Cardiac muscle cell (in vitro differentiated cells and primary cell): Measurements from ENCODE around the gene LRP3. TPM values are rescaled to one million over a fixed set of nuclear protein-coding genes. Genes with fewer than 3 reads are reported as not detected.
"Not testable (repeated sequence)": the region's sequence is repeated elsewhere in the genome, so short reads cannot be mapped to it uniquely, and the experiment has no call there.

ENCODE experiments used
- DNase-seq, 2 donors: peaks; one replicate each; pipeline versions ENCODE4 v3.0.0 to v3.0.0-alpha.2; 2010 to 2017; ENCODE audit warnings: low read depth in 1 of 2, low spot score in 1 of 2
- H3K27ac ChIP-seq: fragments of 200-600 bp; sonication (generic); 2 replicates; pipeline ENCODE4 v1.5.1; 2016
- H3K27me3 ChIP-seq: fragments of 200-600 bp; sonication (generic); 2 replicates; pipeline ENCODE4 v1.6.0; 2016; ENCODE audit warnings: control low read depth
- H3K36me3 ChIP-seq: fragments of 200-600 bp; sonication (generic); 2 replicates; pipeline ENCODE4 v1.5.1; 2016; ENCODE audit warnings: control low read depth
- H3K4me1 ChIP-seq: fragments of 200-600 bp; sonication (generic); 2 replicates; pipeline ENCODE4 v1.8.1; 2017; ENCODE audit warnings: low read depth, mild to moderate bottlenecking, mixed run types
- H3K4me3 ChIP-seq: fragments of 200-600 bp; sonication (generic); 2 replicates; pipeline ENCODE4 v1.5.1; 2016; ENCODE audit warnings: mild to moderate bottlenecking
- H3K9me3 ChIP-seq: fragments of 200-600 bp; sonication (generic); 2 replicates; pipeline ENCODE4 v1.5.1; 2017; ENCODE audit warnings: low read depth, mild to moderate bottlenecking, control low read depth
- polyA plus RNA-seq: library from polyadenylated mRNA; unstranded; fragments of >200 nt; fragmentation: Nextera tagmentation; extraction: Ambion mirVana; gene quantifications from 2 replicates; pipeline ENCODE4 v1.2.1, GENCODE V29; 2016
- total RNA-seq: library from RNA; depleted of rRNA; stranded (reverse); fragments of >200 nt; gene quantifications from 2 replicates; pipeline ENCODE4 v1.2.3, GENCODE V29; 2016
- TF ChIP-seq, protein P1 (sequence below): IDR thresholded peaks from 2 replicates; pipeline ENCODE4 v1.5.1; 2012; ENCODE audit warnings: low read depth, mild to moderate bottlenecking, low read length

Gene LRP3
- total and polyA plus RNA-seq, 2 experiments from 2014 or later, result 38.4 to 39.4 TPM

GRCh38 chr19:33177417-33177979, 16.6 kb upstream of the LRP3 start:
- H3K4me3 ChIP-seq, result peak overlapping the region; percentile 46
- peaks cover 9% of the 10 kb centered on the region for H3K4me1 ChIP-seq
- DNase-seq, result peak in 1 of 2 donors; percentile 79
- H3K27ac ChIP-seq, result peak overlapping the region; percentile 56
- H3K36me3 ChIP-seq, result no peaks in the 10 kb centered on the region
- H3K9me3 ChIP-seq, result no peaks in the 10 kb centered on the region
- H3K27me3 ChIP-seq, result no peaks in the 10 kb centered on the region
- TF ChIP-seq, protein P1, sequence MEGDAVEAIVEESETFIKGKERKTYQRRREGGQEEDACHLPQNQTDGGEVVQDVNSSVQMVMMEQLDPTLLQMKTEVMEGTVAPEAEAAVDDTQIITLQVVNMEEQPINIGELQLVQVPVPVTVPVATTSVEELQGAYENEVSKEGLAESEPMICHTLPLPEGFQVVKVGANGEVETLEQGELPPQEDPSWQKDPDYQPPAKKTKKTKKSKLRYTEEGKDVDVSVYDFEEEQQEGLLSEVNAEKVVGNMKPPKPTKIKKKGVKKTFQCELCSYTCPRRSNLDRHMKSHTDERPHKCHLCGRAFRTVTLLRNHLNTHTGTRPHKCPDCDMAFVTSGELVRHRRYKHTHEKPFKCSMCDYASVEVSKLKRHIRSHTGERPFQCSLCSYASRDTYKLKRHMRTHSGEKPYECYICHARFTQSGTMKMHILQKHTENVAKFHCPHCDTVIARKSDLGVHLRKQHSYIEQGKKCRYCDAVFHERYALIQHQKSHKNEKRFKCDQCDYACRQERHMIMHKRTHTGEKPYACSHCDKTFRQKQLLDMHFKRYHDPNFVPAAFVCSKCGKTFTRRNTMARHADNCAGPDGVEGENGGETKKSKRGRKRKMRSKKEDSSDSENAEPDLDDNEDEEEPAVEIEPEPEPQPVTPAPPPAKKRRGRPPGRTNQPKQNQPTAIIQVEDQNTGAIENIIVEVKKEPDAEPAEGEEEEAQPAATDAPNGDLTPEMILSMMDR, result peak; percentile 39

DNA sequence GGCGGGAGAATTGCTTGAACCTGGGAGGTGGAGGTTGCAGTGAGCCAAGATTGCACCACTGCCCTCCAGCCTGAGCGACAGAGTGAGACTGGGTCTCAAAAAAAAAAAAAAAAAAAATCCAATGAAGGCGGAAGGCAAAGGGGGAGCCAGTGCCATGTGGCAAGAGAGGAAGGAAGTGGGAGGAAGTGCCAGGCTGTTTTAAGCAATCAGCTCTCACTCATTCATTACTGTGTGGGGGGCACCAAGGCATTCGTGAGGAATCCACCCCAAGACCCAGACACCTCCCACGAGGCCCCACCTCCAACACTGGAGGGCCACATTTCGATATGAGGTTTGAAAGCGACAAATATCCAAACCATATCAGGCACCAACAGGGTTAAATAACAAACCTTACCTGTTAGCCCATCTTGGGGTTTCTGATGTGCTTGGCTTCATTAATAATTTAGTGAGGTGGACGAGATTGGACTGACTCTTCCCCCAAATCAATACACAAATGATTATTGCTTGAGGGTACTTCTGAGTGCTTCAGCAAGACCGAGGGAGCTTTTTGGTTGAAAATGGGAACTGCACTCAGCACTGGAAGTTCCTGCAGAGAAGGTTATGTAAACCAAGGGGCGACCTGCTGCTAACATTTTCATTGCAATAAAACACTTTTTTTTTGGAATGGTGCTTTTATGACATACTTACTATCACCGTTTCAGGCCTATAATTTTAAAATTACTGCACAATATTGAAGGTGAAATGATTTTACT, 7.5 kb upstream of the LRP3 start:
- H3K27me3 ChIP-seq, result no peaks in the 10 kb centered on the region
- H3K4me1 ChIP-seq, result no peaks in the 10 kb centered on the region
- no peak overlapping the region for H3K27ac ChIP-seq
- H3K36me3 ChIP-seq, result no peaks in the 10 kb centered on the region
- TF ChIP-seq, protein P1, result no peak
- H3K4me3 ChIP-seq, result no peak overlapping the region
- no peak for DNase-seq
- H3K9me3 ChIP-seq, result no peaks in the 10 kb centered on the region

DNA sequence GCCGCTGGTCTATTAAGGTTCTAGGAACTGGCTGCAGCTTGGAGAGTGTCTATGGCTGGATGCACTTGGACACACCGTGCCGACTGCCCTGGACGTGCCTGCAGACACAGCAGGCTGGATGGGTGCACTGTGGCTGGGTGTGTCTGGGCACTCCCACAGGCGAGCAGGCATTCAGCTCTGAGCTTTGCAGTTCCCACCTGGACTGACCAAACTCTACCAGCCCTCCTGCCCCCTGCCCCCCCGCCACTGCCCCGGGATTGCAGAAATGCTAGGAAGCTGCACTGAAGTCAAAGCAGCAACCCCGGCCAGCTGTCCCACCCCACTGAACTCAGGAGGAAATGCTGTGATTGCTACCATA, 7.0 kb upstream of the LRP3 start:
- no peaks in the 10 kb centered on the region for H3K4me1 ChIP-seq
- H3K9me3 ChIP-seq, result no peaks in the 10 kb centered on the region
- no peaks in the 10 kb centered on the region for H3K36me3 ChIP-seq
- TF ChIP-seq, protein P1, result no peak
- no peak for DNase-seq
- H3K4me3 ChIP-seq, result no peak overlapping the region
- no peaks in the 10 kb centered on the region for H3K27me3 ChIP-seq
- H3K27ac ChIP-seq, result no peak overlapping the region

DNA sequence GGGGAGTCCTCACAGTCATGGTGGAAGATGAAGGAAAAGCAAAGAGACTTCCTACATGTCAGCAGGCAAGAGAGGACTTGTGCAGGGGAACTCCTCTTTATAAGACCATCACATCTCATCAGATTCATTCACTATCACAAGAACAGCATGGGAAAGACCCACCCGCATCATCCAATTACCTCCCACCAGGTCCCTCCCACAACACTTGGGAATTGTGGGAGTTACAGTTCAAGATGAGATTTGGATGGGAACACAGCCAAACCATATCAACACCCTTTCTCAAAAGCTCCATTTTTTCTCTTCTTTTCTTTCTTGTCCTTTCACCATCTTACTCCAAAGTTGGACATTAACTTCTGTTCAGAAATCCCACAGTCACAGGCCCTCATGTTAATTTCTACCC, 4.7 kb upstream of the LRP3 start:
- no peak for DNase-seq
- H3K27ac ChIP-seq, result no peak overlapping the region
- H3K9me3 ChIP-seq, result no peaks in the 10 kb centered on the region
- no peaks in the 10 kb centered on the region for H3K4me1 ChIP-seq
- no peaks in the 10 kb centered on the region for H3K36me3 ChIP-seq
- TF ChIP-seq, protein P1, result no peak
- no peaks in the 10 kb centered on the region for H3K27me3 ChIP-seq
- H3K4me3 ChIP-seq, result no peak overlapping the region

GRCh38 chr19:33191092-33191491, 3.0 kb upstream of the LRP3 start:
- H3K9me3 ChIP-seq, DNase-seq, H3K27ac ChIP-seq, H3K27me3 ChIP-seq, H3K4me1 ChIP-seq, H3K36me3 ChIP-seq, H3K4me3 ChIP-seq: not testable (repeated sequence)

- Histone ChIP-seq H3K4me3 (no peak overlapping the region), H3K27ac (no peak overlapping the region), H3K9me3 (no peaks in the 10 kb centered on the region), H3K27me3 (no peaks in the 10 kb centered on the region), H3K4me1 (no peaks in the 10 kb centered on the region), H3K36me3 (no peaks in the 10 kb centered on the region)
- no peak for DNase-seq
- TF ChIP-seq, protein P1, result no peak
Observed at GRCh38 chr19:33191501-33191900, 2.6 kb upstream of the LRP3 start.
